Endothelial cell of umbilical vein (primary cell): ENCODE results near the gene FANCE. TPM values are rescaled to one million over a fixed set of nuclear protein-coding genes. Genes with fewer than 3 reads are reported as not detected.

Experiments
- BruUV-seq: library from RNA; stranded (reverse); fragments of 400-500 nt; replicated peaks from 2 replicates; lab custom pipeline; 2021; lab: Mats Ljungman, UMichigan
- CTCF ChIA-PET: fragments of 300-600, 350-600 bp; sonication (Branson Sonifier 250); formaldehyde crosslinking; loops from one replicate; lab custom pipeline; 2021; ENCODE audit warnings: antibody characterized with exemption, inconsistent platforms; lab: Charles Lee
- POLR2A ChIA-PET: fragments of 300-600, 350-600 bp; sonication (Branson Sonifier 250); formaldehyde crosslinking; loops from one replicate; lab custom pipeline; 2021; ENCODE audit warnings: antibody characterized with exemption, inconsistent platforms; lab: Charles Lee
- DNase-seq: peaks from one replicate; pipeline ENCODE4 v3.0.0-alpha.2; 2011; ENCODE audit warnings: low read depth, low spot score
- FAIRE-seq: peaks from 2 replicates; lab custom pipeline; 2011; peaks lifted over from hg19 to GRCh38; lab: Jason Lieb, UNC
- H2AFZ ChIP-seq: 2 replicates; pipeline ENCODE4 v1.6.0; 2012; ENCODE audit warnings: low read depth, low read length, control low read depth, inconsistent platforms
- H3K27ac ChIP-seq: 2 replicates; pipeline ENCODE4 v1.5.1; 2011; ENCODE audit warnings: low read depth, mild to moderate bottlenecking, control low read depth, low read length, moderate library complexity; ENCODE audit not compliant: insufficient read depth
- H3K27me3 ChIP-seq, 2 experiments: 2 replicates each; pipeline versions ENCODE4 v1.6.0 to v1.6.1; 2011; ENCODE audit warnings: low read length in 2 of 2, mixed read lengths in 1 of 2; ENCODE audit not compliant: control insufficient read depth in 2 of 2, insufficient read depth in 2 of 2
- H3K36me3 ChIP-seq, 2 experiments: 2 replicates in 1 of 2; 3 replicates in 1 of 2; pipeline ENCODE4 v1.5.1; 2011; ENCODE audit warnings: low read length in 2 of 2, mild to moderate bottlenecking in 1 of 2, moderate library complexity in 1 of 2; ENCODE audit not compliant: control insufficient read depth in 2 of 2, insufficient read depth in 2 of 2; ENCODE audit errors: extremely low read depth in 1 of 2
- H3K4me1 ChIP-seq: 3 replicates; pipeline ENCODE4 v1.5.1; 2011; ENCODE audit warnings: mild to moderate bottlenecking, low read length; ENCODE audit not compliant: control insufficient read depth, insufficient read depth; ENCODE audit errors: extremely low read depth
- H3K4me2 ChIP-seq: 2 replicates; pipeline ENCODE4 v1.6.1; 2011; ENCODE audit warnings: low read length, control low read depth, mixed read lengths; ENCODE audit not compliant: insufficient read depth
- H3K4me3 ChIP-seq, 3 experiments: fragments of 200-600 bp in 1 of 3; sonication (generic), shearing (Covaris generic) in 1 of 3; replicated peaks in 1 of 3; 2 replicates each; pipeline ENCODE4 v1.5.1; 2011 to 2016; ENCODE audit warnings: control low read depth in 3 of 3, low read length in 3 of 3, mild to moderate bottlenecking in 2 of 3, inconsistent platforms in 1 of 3, low read depth in 1 of 3, moderate library complexity in 1 of 3; ENCODE audit not compliant: insufficient read depth in 1 of 3
- H3K79me2 ChIP-seq: 2 replicates; pipeline ENCODE4 v1.6.0; 2012; ENCODE audit warnings: low read length, inconsistent platforms; ENCODE audit not compliant: control insufficient read depth, insufficient read depth
- H3K9ac ChIP-seq: replicated peaks from 2 replicates; pipeline ENCODE3; 2011; ENCODE audit warnings: low read length, control low read depth; ENCODE audit not compliant: insufficient read depth; ENCODE audit errors: extremely low read depth
- H3K9me1 ChIP-seq: replicated peaks from 3 replicates; pipeline ENCODE4 v1.6.0; 2011; ENCODE audit warnings: mild to moderate bottlenecking, low read length; ENCODE audit not compliant: control insufficient read depth, insufficient read depth; ENCODE audit errors: extremely low read depth
- H3K9me3 ChIP-seq: replicated peaks from 2 replicates; pipeline ENCODE4 v1.5.1; 2012; ENCODE audit warnings: low read length, inconsistent platforms; ENCODE audit not compliant: control insufficient read depth, insufficient read depth
- H4K20me1 ChIP-seq: replicated peaks from 2 replicates; pipeline ENCODE3; 2011; ENCODE audit warnings: mild to moderate bottlenecking, low read length; ENCODE audit not compliant: control insufficient read depth, insufficient read depth; ENCODE audit errors: extremely low read depth
- EZH2 ChIP-seq: IDR thresholded peaks from 2 replicates; pipeline ENCODE4 v1.6.1; 2012; ENCODE audit warnings: borderline replicate concordance, low read depth, mild to moderate bottlenecking, moderate library complexity, low read length, inconsistent platforms; ENCODE audit not compliant: severe bottlenecking
- GATA2 ChIP-seq: IDR thresholded peaks from 2 replicates; pipeline ENCODE4 v1.7.0; 2011; ENCODE audit warnings: low read depth, mild to moderate bottlenecking, moderate library complexity, mixed read lengths, low read length; ENCODE audit not compliant: insufficient read length, insufficient read depth
- dilution Hi-C: fragments of 300-500 bp; cut with MboI; formaldehyde crosslinking; loops from one replicate; pipeline ENCODE4 v1.15.0; 2019; ENCODE audit warnings: low sequenced_read_pairs; ENCODE audit not compliant: extremely low pct_ligation_motif_present
- intact Hi-C: fragments of 100-400 bp; cut with micrococcal nuclease; formaldehyde crosslinking; loops from one replicate; pipeline ENCODE4 v1.10.0; 2022
- polyA plus RNA-seq, 4 experiments: library from polyadenylated mRNA; depleted of rRNA in 3 of 4; stranded (reverse) in 3 of 4; unstranded in 1 of 4; fragments of >200 nt; gene quantifications; 2 replicates each; pipeline versions ENCODE4 v1.2.1 to v1.2.3, GENCODE V29; 2011 to 2012; ENCODE audit warnings: missing spikeins in 1 of 4
- total RNA-seq: library from RNA; stranded (reverse); gene quantifications from 2 replicates; pipeline ENCODE4 v1.2.3, GENCODE V29; 2021
- TF ChIP-seq, protein P1 (sequence below): IDR thresholded peaks from 2 replicates; pipeline ENCODE4 v1.6.1; 2011; ENCODE audit not compliant: insufficient read depth, insufficient read length
- TF ChIP-seq, protein P2 (sequence below), 2 donors: IDR thresholded peaks; 1 replicate in 1 of 2; 2 replicates in 1 of 2; pipeline ENCODE4 v1.5.1; 2011; ENCODE audit warnings: low read length in 2 of 2, mild to moderate bottlenecking in 2 of 2, moderate library complexity in 2 of 2, control low read depth in 1 of 2, inconsistent platforms in 1 of 2, low read depth in 1 of 2; ENCODE audit not compliant: insufficient read depth in 1 of 2; ENCODE audit errors: extremely low read depth in 1 of 2

The FANCE gene
- total and polyA plus RNA-seq, 2 donors (not counting 3 experiments of a cell fraction or from before 2014, with no cell fraction given) = 9.1 to 12.7 TPM

DNA sequence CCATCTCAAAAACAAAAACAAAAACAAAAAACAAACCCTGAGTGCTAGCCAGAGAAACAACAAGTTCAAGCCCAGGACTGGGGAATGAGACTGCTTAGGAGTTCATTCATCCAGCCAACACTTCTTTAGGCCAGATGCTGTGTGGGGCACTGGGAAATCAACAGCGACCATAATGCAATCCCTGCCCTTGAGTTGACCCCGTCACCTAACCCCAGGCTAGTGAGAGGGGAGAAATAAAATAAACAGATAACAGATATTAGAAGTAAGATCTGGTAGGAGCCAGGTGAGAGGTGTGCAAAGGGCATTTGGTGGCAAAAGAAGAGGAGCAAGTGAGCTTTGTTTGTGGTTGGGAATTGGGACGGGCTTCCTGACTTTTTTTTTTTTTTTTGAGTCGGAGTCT is 11.2 kb downstream of the FANCE start:
- H3K9me1 ChIP-seq = no peaks in the 10 kb centered on the region
- BruUV-seq = no TSS peak
- no peak overlapping the region for H3K9ac ChIP-seq
- no peak overlapping the region for H3K27ac ChIP-seq
- peaks cover 1% of the 10 kb centered on the region for H3K79me2 ChIP-seq
- DNase-seq (no peak), FAIRE-seq (no peak)
- no peak overlapping the region for H3K4me3 ChIP-seq
- POLR2A ChIA-PET = no interaction called here
- H3K4me2 ChIP-seq = no peak overlapping the region
- intact Hi-C loops (no loop called here), dilution Hi-C loops (no loop called here)
- no peaks in the 10 kb centered on the region for H3K9me3 ChIP-seq
- TF ChIP-seq, protein P1, sequence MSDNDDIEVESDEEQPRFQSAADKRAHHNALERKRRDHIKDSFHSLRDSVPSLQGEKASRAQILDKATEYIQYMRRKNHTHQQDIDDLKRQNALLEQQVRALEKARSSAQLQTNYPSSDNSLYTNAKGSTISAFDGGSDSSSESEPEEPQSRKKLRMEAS = no peak
- no peak for TF ChIP-seq EZH2
- no peaks in the 10 kb centered on the region for H4K20me1 ChIP-seq
- H3K36me3 ChIP-seq = peaks cover 0 to 9% of the 10 kb centered on the region in 2 experiments
- H3K4me1 ChIP-seq = peaks cover 5% of the 10 kb centered on the region
- H3K27me3 ChIP-seq = no peaks in the 10 kb centered on the region
- no peak overlapping the region for H2AFZ ChIP-seq
- CTCF ChIA-PET = interaction anchor here (0.6 kb wide), 1 partner anchor 129 kb away, joined by 3 read pairs; no protein-coding TSS in a partner anchor

DNA sequence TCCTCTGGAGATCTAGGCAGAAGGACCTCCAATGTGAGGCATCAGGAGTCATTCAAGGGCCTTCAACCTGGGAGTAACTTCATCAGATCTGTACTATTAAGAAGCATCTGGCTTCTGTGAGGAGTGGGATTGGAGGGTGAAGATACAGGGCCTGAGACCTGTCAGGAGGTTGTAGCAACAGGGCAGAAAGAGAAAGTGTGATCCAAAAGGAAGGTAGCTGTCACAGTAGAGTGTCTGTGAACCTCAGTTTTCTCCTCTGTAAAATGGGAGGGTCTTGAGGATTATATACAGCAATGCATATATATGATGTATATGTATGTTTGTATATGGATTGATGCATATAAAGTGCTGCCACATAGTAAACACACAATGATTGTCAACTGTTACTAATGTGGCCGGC is 13.5 kb downstream of the FANCE start:
- intact Hi-C loops = no loop called here
- TF ChIP-seq, protein P2, sequence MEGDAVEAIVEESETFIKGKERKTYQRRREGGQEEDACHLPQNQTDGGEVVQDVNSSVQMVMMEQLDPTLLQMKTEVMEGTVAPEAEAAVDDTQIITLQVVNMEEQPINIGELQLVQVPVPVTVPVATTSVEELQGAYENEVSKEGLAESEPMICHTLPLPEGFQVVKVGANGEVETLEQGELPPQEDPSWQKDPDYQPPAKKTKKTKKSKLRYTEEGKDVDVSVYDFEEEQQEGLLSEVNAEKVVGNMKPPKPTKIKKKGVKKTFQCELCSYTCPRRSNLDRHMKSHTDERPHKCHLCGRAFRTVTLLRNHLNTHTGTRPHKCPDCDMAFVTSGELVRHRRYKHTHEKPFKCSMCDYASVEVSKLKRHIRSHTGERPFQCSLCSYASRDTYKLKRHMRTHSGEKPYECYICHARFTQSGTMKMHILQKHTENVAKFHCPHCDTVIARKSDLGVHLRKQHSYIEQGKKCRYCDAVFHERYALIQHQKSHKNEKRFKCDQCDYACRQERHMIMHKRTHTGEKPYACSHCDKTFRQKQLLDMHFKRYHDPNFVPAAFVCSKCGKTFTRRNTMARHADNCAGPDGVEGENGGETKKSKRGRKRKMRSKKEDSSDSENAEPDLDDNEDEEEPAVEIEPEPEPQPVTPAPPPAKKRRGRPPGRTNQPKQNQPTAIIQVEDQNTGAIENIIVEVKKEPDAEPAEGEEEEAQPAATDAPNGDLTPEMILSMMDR (IDR thresholded peaks at IDR 0.05; ENCODE audit: extremely low read depth in 1 of 2, insufficient read depth in 1 of 2, low read depth in 1 of 2, low read length in 2 of 2) = no peak
- no peak for TF ChIP-seq GATA2
- TF ChIP-seq, protein P1 = no peak
- no peak for TF ChIP-seq EZH2
- no peak overlapping the region for H3K4me3 ChIP-seq
- no peaks in the 10 kb centered on the region for H3K27me3 ChIP-seq
- peaks cover 24% of the 10 kb centered on the region for H3K79me2 ChIP-seq
- H3K9ac ChIP-seq = no peak overlapping the region
- H3K9me3 ChIP-seq = no peaks in the 10 kb centered on the region
- DNase-seq (no peak), FAIRE-seq (no peak)
- H3K4me2 ChIP-seq = no peak overlapping the region
- peaks cover 5% of the 10 kb centered on the region for H4K20me1 ChIP-seq
- H3K36me3 ChIP-seq = peaks cover 3 to 9% of the 10 kb centered on the region in 2 experiments
- ChIA-PET CTCF (interaction anchor here (0.8 to 2.3 kb wide), 7 partner anchors 10 to 271 kb away, joined by 3 to 11 read pairs (median 4); partner anchors contain the start of genes ARMC12 and PPARD), POLR2A (interaction anchor here (0.6 kb wide), 1 partner anchor 191 kb away, joined by 3 read pairs; no protein-coding TSS in a partner anchor)
- no peak overlapping the region for H3K27ac ChIP-seq
- H3K4me1 ChIP-seq = peaks cover 18% of the 10 kb centered on the region
- BruUV-seq = no TSS peak
- no peaks in the 10 kb centered on the region for H3K9me1 ChIP-seq
- dilution Hi-C loops = no loop called here
- no peak overlapping the region for H2AFZ ChIP-seq
